HFF-Myc (cell line): Measurements from ENCODE around the gene STXBP1.

Source experiments
- DNase-seq: peaks from one replicate; pipeline ENCODE4 v3.0.0-alpha.2; 2011; ENCODE audit warnings: low read depth; ENCODE audit errors: extremely low read depth
- H3K4me3 ChIP-seq: replicated peaks from 2 replicates; pipeline ENCODE4 v1.5.1; 2011; ENCODE audit warnings: low read depth, mild to moderate bottlenecking, control low read depth, low read length
- TF ChIP-seq, protein P1 (sequence below): IDR thresholded peaks from 2 replicates; pipeline ENCODE4 v1.5.1; 2012; ENCODE audit warnings: mild to moderate bottlenecking, low read depth, low read length, control low read depth; ENCODE audit errors: missing control alignments

The STXBP1 gene

DNA sequence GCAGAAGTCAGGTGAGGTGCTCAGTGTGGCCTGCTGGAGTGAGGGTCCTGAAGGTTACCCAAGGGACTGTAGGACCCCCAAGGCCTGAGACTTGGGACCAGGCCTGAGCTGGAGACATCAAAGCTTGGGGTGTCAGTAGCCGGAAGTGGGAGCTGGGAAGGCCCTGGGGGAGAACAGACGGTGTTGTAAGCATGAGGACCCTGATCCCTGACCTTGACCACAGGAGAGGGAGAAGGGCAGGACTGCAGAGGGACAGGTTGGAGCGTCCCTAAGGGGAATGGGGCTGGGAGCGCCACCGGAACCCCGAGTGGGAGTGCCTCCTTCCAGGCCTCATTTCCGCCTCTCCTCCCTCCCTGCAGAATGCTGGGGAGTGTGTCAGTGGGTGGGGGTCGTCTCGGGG, 104.3 kb downstream of the STXBP1 start:
- TF ChIP-seq, protein P1, sequence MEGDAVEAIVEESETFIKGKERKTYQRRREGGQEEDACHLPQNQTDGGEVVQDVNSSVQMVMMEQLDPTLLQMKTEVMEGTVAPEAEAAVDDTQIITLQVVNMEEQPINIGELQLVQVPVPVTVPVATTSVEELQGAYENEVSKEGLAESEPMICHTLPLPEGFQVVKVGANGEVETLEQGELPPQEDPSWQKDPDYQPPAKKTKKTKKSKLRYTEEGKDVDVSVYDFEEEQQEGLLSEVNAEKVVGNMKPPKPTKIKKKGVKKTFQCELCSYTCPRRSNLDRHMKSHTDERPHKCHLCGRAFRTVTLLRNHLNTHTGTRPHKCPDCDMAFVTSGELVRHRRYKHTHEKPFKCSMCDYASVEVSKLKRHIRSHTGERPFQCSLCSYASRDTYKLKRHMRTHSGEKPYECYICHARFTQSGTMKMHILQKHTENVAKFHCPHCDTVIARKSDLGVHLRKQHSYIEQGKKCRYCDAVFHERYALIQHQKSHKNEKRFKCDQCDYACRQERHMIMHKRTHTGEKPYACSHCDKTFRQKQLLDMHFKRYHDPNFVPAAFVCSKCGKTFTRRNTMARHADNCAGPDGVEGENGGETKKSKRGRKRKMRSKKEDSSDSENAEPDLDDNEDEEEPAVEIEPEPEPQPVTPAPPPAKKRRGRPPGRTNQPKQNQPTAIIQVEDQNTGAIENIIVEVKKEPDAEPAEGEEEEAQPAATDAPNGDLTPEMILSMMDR = no peak
- DNase-seq = no peak
- H3K4me3 ChIP-seq = peak overlapping the region; percentile 94

DNA sequence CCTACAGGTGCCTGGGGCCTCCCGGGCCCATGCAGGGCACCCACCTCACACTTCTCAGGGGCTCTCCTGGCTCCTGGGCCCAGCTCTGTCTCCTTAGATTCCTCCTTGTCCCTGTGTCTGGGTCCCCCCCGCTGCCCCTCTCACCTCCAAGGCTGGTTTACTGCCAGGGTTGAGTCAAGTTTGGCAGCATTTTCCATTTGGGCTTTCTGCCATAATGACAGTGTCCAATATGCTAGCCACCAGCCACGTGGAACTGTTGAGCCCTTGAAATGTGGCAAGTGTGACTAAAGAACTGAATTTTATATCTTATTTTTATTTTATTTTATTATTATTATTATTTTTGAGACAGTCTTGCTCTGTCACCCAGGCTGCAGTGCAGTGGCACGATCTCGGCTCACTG, 105.7 kb downstream of the STXBP1 start:
- TF ChIP-seq, protein P1 = no peak
- DNase-seq = no peak
- no peak overlapping the region for H3K4me3 ChIP-seq

DNA sequence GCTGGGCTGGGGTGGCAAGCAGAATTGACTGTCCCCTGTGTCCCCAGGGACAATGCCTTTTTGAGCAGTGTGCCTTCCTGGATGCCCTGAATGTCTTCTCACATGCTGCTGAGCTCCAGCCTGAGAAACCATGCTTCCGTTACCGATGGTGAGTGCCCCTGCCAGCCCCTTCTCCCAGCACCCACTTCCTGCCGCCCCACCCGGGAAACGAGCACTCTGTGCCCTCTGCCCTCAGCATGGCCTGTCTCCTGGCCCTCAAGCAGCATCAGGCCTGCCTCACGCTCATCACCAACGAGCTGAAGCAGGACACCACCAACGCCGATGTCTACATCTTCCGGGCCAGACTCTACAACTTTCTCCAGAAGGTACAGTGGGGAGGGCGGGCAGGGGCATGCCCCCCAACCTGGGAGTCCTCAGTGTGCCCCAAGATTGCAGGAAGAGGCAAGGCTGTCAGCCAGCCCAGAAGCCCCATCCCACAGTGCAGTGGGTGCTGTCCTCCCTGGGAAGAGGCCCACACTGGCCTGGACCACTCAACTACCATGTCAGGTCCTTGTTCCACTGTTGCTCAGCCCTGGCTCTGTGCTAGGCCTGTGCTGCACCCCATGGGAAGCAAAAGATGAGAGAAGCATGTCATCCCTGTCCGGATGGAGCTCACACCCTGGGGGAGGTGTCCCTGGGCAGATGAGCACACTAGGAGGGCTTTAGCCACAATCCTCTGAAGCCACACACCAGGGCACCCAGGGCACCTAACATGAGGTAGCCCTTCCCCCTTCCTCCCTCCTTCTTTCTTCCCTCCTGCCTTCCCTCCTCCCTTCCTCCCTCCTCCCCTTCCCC, 108.2 kb downstream of the STXBP1 start:
- TF ChIP-seq, protein P1 = no peak
- DNase-seq = no peak

DNA sequence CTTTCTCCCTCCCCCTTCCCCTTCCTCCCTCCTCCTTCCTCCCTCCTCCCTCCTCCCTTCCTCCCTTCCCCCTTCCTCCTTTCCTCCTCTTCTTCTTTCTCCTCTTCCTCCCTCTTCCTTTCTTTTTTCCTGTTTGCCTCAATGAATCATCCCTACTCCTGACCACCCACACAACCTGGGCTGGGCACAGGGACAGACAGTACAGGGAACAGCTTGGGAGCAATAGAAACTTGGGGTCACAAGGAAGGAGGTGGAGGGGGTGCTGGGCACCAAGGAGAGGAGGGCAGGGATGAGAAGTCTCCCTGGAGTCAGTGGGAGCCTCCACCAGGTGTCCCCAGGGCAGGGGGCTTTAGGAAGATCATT, 108.8 kb downstream of the STXBP1 start:
- H3K4me3 ChIP-seq = no peak overlapping the region
- TF ChIP-seq, protein P1 = no peak
- DNase-seq = no peak

More for the DNA sequence above, 108.2 kb downstream of the STXBP1 start:
- H3K4me3 ChIP-seq = no peak overlapping the region

DNA sequence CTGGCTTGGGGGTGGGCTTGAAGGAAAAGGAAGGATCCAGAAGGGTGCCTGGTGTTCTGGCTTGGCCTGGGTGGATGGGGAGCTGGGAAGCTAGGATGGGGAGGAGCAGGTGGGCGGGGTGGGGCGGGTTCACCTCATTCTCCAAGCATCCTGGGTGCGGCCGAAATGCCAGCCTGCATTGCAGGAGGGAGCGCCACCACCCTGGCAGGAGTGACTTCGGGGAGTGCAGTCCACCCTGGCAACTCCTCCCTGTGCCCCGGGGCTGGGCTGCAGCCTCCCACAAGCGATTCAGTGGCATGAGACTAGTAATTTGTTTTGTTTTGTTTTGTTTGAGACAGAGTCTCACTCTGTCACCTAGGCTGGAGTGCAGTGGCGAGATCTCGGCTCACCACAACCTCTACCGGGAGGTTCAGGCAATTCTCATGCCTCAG, 109.3 kb downstream of the STXBP1 start:
- no peak overlapping the region for H3K4me3 ChIP-seq
- DNase-seq = no peak
- TF ChIP-seq, protein P1 = no peak

DNA sequence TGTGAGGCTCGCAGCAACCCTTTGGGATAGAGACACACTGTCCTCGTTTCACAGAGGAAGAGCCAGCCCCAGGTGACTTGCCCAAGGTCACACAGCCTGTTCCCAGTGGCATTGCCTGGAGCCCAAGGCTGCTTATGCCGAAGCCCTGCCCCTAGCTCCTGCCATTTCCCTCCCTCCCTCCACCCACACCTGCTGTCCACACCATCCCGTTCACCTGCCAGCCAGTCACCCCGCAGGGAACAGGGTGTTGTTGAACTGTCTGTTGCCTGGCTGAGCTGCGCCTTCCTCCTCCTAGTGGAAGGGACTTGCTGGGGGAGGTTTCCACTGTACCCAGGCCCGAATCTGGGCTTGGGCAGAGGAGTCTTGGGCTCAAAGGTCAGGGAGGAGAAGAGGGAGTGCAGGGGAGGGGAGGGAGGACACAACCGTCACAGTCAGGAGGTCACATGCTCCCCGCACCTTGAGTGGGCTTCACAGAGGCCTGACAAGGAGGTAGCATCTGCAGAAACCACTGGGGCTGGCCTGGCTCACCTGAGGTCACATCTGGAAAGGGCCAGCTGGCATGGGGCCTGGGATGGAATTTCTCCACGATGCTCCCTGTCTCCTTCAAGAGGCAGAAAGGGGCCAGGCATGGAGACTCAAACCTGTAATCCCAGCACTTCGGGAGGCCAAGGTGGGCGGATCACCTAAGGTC, 110.1 kb downstream of the STXBP1 start:
- H3K4me3 ChIP-seq = no peak overlapping the region
- DNase-seq = no peak
- TF ChIP-seq, protein P1 = no peak

DNA sequence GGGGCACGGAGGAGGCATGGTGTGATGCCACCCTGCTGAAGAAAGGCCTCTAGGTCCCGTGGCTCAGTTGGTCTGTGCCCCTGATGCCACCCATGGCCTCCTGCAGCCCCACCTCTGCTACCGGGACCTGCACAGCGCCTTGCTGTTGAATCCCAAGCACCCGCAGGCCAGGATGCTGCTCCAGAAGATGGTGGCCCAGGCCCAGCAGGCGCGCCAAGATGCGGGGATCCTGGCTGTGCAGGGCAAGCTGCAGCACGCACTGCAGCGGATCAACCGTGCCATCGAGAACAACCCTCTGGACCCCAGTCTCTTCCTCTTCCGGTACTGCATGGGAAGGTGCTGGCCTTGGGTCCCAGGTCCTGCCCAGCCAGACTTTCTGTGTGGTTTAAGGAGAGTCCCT, 110.9 kb downstream of the STXBP1 start:
- H3K4me3 ChIP-seq = no peak overlapping the region
- TF ChIP-seq, protein P1 = no peak
- DNase-seq = no peak
